ENCODE results near the gene CACNA2D4. TPM values are rescaled to one million over a fixed set of nuclear protein-coding genes. Genes with fewer than 3 reads are reported as not detected.
A peak's percentile ranks its signal among the peaks of the same experiment; 100 is the strongest.

The CACNA2D4 gene
- total RNA-seq, 1 donor from 2014 or later: 6.1 TPM

- peak; percentile 74 for DNase-seq (ENCODE audit: low spot score)
- H3K36me3 Mint-ChIP-seq (ENCODE audit: low read depth): peaks cover 11% of the 10 kb centered on the region
- intact Hi-C loops (cut with micrococcal nuclease): loop anchor here (1.0 to 2.0 kb wide), 7 partner anchors 95 to 821 kb away; no protein-coding TSS in a partner anchor
- H3K4me3 Mint-ChIP-seq: no peak overlapping the region
- H3K27ac Mint-ChIP-seq: no peak overlapping the region
- H3K4me1 Mint-ChIP-seq (ENCODE audit: low read depth): peaks cover 6% of the 10 kb centered on the region
- no peaks in the 10 kb centered on the region for H3K27me3 Mint-ChIP-seq (ENCODE audit: insufficient read depth)
- H3K9me3 Mint-ChIP-seq: no peaks in the 10 kb centered on the region
Measured at GRCh38 chr12:1939801-1940607, 21.6 kb upstream of the CACNA2D4 start.

- Mint-ChIP-seq H3K27ac (no peak overlapping the region), H3K4me3 (no peak overlapping the region)
- intact Hi-C loops (cut with micrococcal nuclease): no loop called here
Measured at GRCh38 chr12:1939331-1939730, 20.9 kb upstream of the CACNA2D4 start.

GRCh38 chr12:1937481-1938224 is 19.2 kb upstream of the CACNA2D4 start:
- Mint-ChIP-seq H3K27me3 (ENCODE audit: insufficient read depth) (no peaks in the 10 kb centered on the region), H3K36me3 (ENCODE audit: low read depth) (peaks cover 3% of the 10 kb centered on the region), H3K9me3 (no peaks in the 10 kb centered on the region), H3K4me3 (no peak overlapping the region), H3K27ac (no peak overlapping the region), H3K4me1 (ENCODE audit: low read depth) (peaks cover 6% of the 10 kb centered on the region)
- no peak for DNase-seq (ENCODE audit: low spot score)
- intact Hi-C loops (cut with micrococcal nuclease): no loop called here

More at GRCh38 chr12:1939331-1939730, 20.9 kb upstream of the CACNA2D4 start:
- Mint-ChIP-seq H3K4me1 (ENCODE audit: low read depth) (peaks cover 6% of the 10 kb centered on the region), H3K27me3 (ENCODE audit: insufficient read depth) (no peaks in the 10 kb centered on the region), H3K9me3 (no peaks in the 10 kb centered on the region), H3K36me3 (ENCODE audit: low read depth) (peaks cover 7% of the 10 kb centered on the region)
- no peak for DNase-seq (ENCODE audit: low spot score)

- Mint-ChIP-seq H3K27ac (no peak overlapping the region), H3K9me3 (no peaks in the 10 kb centered on the region), H3K4me3 (no peak overlapping the region), H3K36me3 (ENCODE audit: low read depth) (peaks cover 2% of the 10 kb centered on the region), H3K4me1 (ENCODE audit: low read depth) (peaks cover 6% of the 10 kb centered on the region), H3K27me3 (ENCODE audit: insufficient read depth) (no peaks in the 10 kb centered on the region)
- no peak for DNase-seq (ENCODE audit: low spot score)
- intact Hi-C loops (cut with micrococcal nuclease): no loop called here
Measured at GRCh38 chr12:1936406-1937320, 18.2 kb upstream of the CACNA2D4 start.

GRCh38 chr12:1935700-1936378 is 17.4 kb upstream of the CACNA2D4 start:
- intact Hi-C loops (cut with micrococcal nuclease): no loop called here
- Mint-ChIP-seq H3K27me3 (ENCODE audit: insufficient read depth) (no peaks in the 10 kb centered on the region), H3K4me3 (no peak overlapping the region), H3K36me3 (ENCODE audit: low read depth) (no peaks in the 10 kb centered on the region), H3K9me3 (no peaks in the 10 kb centered on the region), H3K27ac (no peak overlapping the region), H3K4me1 (ENCODE audit: low read depth) (peaks cover 6% of the 10 kb centered on the region)
- no peak for DNase-seq (ENCODE audit: low spot score)

GRCh38 chr12:1935242-1935641 is 16.8 kb upstream of the CACNA2D4 start:
- DNase-seq (ENCODE audit: low spot score): no peak
- peaks cover 6% of the 10 kb centered on the region for H3K4me1 Mint-ChIP-seq (ENCODE audit: low read depth)
- no peaks in the 10 kb centered on the region for H3K9me3 Mint-ChIP-seq
- no peaks in the 10 kb centered on the region for H3K36me3 Mint-ChIP-seq (ENCODE audit: low read depth)
- H3K4me3 Mint-ChIP-seq: no peak overlapping the region
- intact Hi-C loops (cut with micrococcal nuclease): no loop called here
- H3K27me3 Mint-ChIP-seq (ENCODE audit: insufficient read depth): no peaks in the 10 kb centered on the region
- no peak overlapping the region for H3K27ac Mint-ChIP-seq

GRCh38 chr12:1934831-1935230 is 16.4 kb upstream of the CACNA2D4 start:
- Mint-ChIP-seq H3K27ac (no peak overlapping the region), H3K27me3 (ENCODE audit: insufficient read depth) (no peaks in the 10 kb centered on the region), H3K4me3 (no peak overlapping the region), H3K4me1 (ENCODE audit: low read depth) (peaks cover 2% of the 10 kb centered on the region), H3K36me3 (ENCODE audit: low read depth) (no peaks in the 10 kb centered on the region), H3K9me3 (no peaks in the 10 kb centered on the region)
- DNase-seq (ENCODE audit: low spot score): no peak
- intact Hi-C loops (cut with micrococcal nuclease): no loop called here

- H3K27ac Mint-ChIP-seq: no peak overlapping the region
- DNase-seq (ENCODE audit: low spot score): no peak
- no peaks in the 10 kb centered on the region for H3K4me1 Mint-ChIP-seq (ENCODE audit: low read depth)
- no peaks in the 10 kb centered on the region for H3K27me3 Mint-ChIP-seq (ENCODE audit: insufficient read depth)
- H3K4me3 Mint-ChIP-seq: no peak overlapping the region
- no peaks in the 10 kb centered on the region for H3K9me3 Mint-ChIP-seq
- intact Hi-C loops (cut with micrococcal nuclease): no loop called here
- H3K36me3 Mint-ChIP-seq (ENCODE audit: low read depth): no peaks in the 10 kb centered on the region
Measured at GRCh38 chr12:1934068-1934467, 15.6 kb upstream of the CACNA2D4 start.

GRCh38 chr12:1933342-1934051 is 15.0 kb upstream of the CACNA2D4 start:
- no peak overlapping the region for H3K4me3 Mint-ChIP-seq
- no peaks in the 10 kb centered on the region for H3K36me3 Mint-ChIP-seq (ENCODE audit: low read depth)
- H3K27me3 Mint-ChIP-seq (ENCODE audit: insufficient read depth): no peaks in the 10 kb centered on the region
- H3K27ac Mint-ChIP-seq: no peak overlapping the region
- DNase-seq (ENCODE audit: low spot score): no peak
- intact Hi-C loops (cut with micrococcal nuclease): no loop called here
- H3K4me1 Mint-ChIP-seq (ENCODE audit: low read depth): no peaks in the 10 kb centered on the region
- no peaks in the 10 kb centered on the region for H3K9me3 Mint-ChIP-seq

- no peaks in the 10 kb centered on the region for H3K4me1 Mint-ChIP-seq (ENCODE audit: low read depth)
- H3K27ac Mint-ChIP-seq: no peak overlapping the region
- DNase-seq (ENCODE audit: low spot score): no peak
- H3K36me3 Mint-ChIP-seq (ENCODE audit: low read depth): no peaks in the 10 kb centered on the region
- H3K27me3 Mint-ChIP-seq (ENCODE audit: insufficient read depth): no peaks in the 10 kb centered on the region
- intact Hi-C loops (cut with micrococcal nuclease): no loop called here
- no peaks in the 10 kb centered on the region for H3K9me3 Mint-ChIP-seq
- H3K4me3 Mint-ChIP-seq: no peak overlapping the region
Measured at GRCh38 chr12:1932264-1932777, 13.9 kb upstream of the CACNA2D4 start.

GRCh38 chr12:1931642-1932041 is 13.2 kb upstream of the CACNA2D4 start:
- no peaks in the 10 kb centered on the region for H3K4me1 Mint-ChIP-seq (ENCODE audit: low read depth)
- H3K27me3 Mint-ChIP-seq (ENCODE audit: insufficient read depth): peaks cover under 1% of the 10 kb centered on the region
- no peaks in the 10 kb centered on the region for H3K9me3 Mint-ChIP-seq

More at GRCh38 chr12:1931642-1932041, 13.2 kb upstream of the CACNA2D4 start:
- DNase-seq (ENCODE audit: low spot score): no peak
- Mint-ChIP-seq H3K4me3 (no peak overlapping the region), H3K27ac (no peak overlapping the region), H3K36me3 (ENCODE audit: low read depth) (no peaks in the 10 kb centered on the region)
- intact Hi-C loops (cut with micrococcal nuclease): no loop called here
